ENCODE measurements around the gene LILRA1. TPM values are rescaled to one million over a fixed set of nuclear protein-coding genes. Genes with fewer than 3 reads are reported as not detected.

The LILRA1 gene
- total and polyA plus RNA-seq, 2 donors from 2014 or later = 0.43 to 2.2 TPM

DNA sequence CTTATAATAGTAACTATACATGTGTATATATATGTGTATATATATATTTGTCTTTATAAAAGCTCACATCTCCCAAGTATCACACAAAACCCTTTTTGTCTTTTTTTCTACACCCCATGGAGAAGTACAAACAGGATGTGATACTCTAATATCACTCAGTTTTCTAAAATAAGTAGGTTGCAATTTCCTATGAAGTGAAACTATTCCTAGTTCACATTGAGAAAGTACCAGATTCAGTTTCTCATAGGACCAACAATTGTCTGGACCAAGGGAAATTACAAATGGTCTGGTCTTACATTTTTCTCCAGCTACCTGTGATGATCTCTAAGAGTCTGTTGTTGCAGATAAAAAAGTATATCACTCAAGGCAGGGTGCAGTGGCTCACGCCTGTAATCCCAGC is 19.0 kb downstream of the LILRA1 start:
- intact Hi-C loops (cut with DNase I) = no loop called here
- TF ChIP-seq, protein P1, sequence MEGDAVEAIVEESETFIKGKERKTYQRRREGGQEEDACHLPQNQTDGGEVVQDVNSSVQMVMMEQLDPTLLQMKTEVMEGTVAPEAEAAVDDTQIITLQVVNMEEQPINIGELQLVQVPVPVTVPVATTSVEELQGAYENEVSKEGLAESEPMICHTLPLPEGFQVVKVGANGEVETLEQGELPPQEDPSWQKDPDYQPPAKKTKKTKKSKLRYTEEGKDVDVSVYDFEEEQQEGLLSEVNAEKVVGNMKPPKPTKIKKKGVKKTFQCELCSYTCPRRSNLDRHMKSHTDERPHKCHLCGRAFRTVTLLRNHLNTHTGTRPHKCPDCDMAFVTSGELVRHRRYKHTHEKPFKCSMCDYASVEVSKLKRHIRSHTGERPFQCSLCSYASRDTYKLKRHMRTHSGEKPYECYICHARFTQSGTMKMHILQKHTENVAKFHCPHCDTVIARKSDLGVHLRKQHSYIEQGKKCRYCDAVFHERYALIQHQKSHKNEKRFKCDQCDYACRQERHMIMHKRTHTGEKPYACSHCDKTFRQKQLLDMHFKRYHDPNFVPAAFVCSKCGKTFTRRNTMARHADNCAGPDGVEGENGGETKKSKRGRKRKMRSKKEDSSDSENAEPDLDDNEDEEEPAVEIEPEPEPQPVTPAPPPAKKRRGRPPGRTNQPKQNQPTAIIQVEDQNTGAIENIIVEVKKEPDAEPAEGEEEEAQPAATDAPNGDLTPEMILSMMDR (IDR thresholded peaks at IDR 0.05; ENCODE audit: borderline replicate concordance, extremely low read depth, insufficient read depth) = no peak
- Histone ChIP-seq H3K9me3 (ENCODE audit: control insufficient read depth in 2 of 3, insufficient read depth in 1 of 3, low read length in 3 of 3) (peaks cover 0 to 14% (median 5%) of the 10 kb centered on the region in 3 donors), H3K36me3 (ENCODE audit: control insufficient read depth in 2 of 3, insufficient read depth in 3 of 3, low read length in 3 of 3) (no peaks in the 10 kb centered on the region), H3K9ac (ENCODE audit: low read length in 3 of 3) (no peak overlapping the region), H3K27me3 (ENCODE audit: control insufficient read depth, insufficient read depth, low read length) (no peaks in the 10 kb centered on the region), H3K27ac (ENCODE audit: low read depth in 2 of 2, low read length in 2 of 2) (no peak overlapping the region), H3K4me1 (ENCODE audit: control insufficient read depth in 2 of 3, insufficient read depth in 2 of 3, low read depth in 1 of 3, low read length in 3 of 3) (no peaks in the 10 kb centered on the region), H3K4me3 (ENCODE audit: low read length in 3 of 3) (no peak overlapping the region)
- DNase-seq (no peak), FAIRE-seq (no peak)

DNA sequence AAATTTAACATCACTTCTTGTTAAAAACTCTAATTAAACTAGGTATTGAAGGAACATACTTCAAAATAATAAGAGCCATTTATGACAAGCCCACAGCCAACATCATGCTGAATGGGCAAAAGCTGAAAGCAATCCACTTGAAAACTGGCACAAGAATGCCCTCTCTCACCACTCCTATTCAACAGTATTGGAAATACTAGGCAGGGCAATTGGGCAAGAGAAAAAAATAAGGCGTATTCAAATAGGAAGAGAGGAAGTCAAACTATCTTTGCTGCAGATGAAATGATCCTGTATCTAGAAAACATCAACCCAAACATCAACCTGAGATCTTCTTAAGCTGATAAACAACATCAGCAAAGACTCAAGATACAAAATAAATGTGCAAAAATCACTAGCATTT is 21.3 kb downstream of the LILRA1 start:
- DNase-seq (no peak), FAIRE-seq (no peak)
- Histone ChIP-seq H3K27me3 (ENCODE audit: control insufficient read depth, insufficient read depth, low read length) (no peaks in the 10 kb centered on the region), H3K4me3 (ENCODE audit: low read length in 3 of 3) (no peak overlapping the region), H3K9me3 (ENCODE audit: control insufficient read depth in 2 of 3, insufficient read depth in 1 of 3, low read length in 3 of 3) (peaks cover 0 to 14% (median 5%) of the 10 kb centered on the region in 3 donors), H3K9ac (ENCODE audit: low read length in 3 of 3) (no peak overlapping the region), H3K4me1 (ENCODE audit: control insufficient read depth in 2 of 3, insufficient read depth in 2 of 3, low read depth in 1 of 3, low read length in 3 of 3) (no peaks in the 10 kb centered on the region), H3K27ac (ENCODE audit: low read depth in 2 of 2, low read length in 2 of 2) (no peak overlapping the region), H3K36me3 (ENCODE audit: control insufficient read depth in 2 of 3, insufficient read depth in 3 of 3, low read length in 3 of 3) (no peaks in the 10 kb centered on the region)
- TF ChIP-seq, protein P1 (IDR thresholded peaks at IDR 0.05; ENCODE audit: borderline replicate concordance, extremely low read depth, insufficient read depth) = no peak
- intact Hi-C loops (cut with DNase I) = no loop called here

DNA sequence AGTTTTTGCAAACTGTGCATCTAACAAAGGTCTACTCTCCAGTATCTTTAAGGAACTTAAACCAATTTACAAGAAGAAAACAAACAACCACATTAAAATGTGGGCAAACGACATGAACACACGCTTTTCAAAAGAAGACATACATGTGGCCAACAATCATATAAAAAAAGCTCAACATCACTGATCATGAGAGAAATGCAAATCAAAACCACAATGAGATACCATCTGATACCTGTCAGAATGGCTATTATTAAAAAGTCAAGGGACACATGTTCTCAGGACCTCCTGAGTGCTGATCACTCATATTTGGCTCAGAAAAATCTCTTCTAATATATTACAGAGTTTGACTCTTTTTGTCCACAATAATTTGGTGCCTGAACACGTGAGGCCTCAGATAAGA is 22.6 kb downstream of the LILRA1 start:
- no peaks in the 10 kb centered on the region for H3K4me1 ChIP-seq (ENCODE audit: control insufficient read depth in 2 of 3, insufficient read depth in 2 of 3, low read depth in 1 of 3, low read length in 3 of 3)
- H3K4me3 ChIP-seq (ENCODE audit: low read length in 3 of 3) = no peak overlapping the region
- TF ChIP-seq, protein P1 (IDR thresholded peaks at IDR 0.05; ENCODE audit: borderline replicate concordance, extremely low read depth, insufficient read depth) = no peak
- H3K27me3 ChIP-seq (ENCODE audit: control insufficient read depth, insufficient read depth, low read length) = no peaks in the 10 kb centered on the region
- H3K9me3 ChIP-seq (ENCODE audit: control insufficient read depth in 2 of 3, insufficient read depth in 1 of 3, low read length in 3 of 3) = peaks cover 0 to 5% (median 4%) of the 10 kb centered on the region in 3 donors
- no peaks in the 10 kb centered on the region for H3K36me3 ChIP-seq (ENCODE audit: control insufficient read depth in 2 of 3, insufficient read depth in 3 of 3, low read length in 3 of 3)
- DNase-seq (no peak), FAIRE-seq (no peak)
- H3K27ac ChIP-seq (ENCODE audit: low read depth in 2 of 2, low read length in 2 of 2) = no peak overlapping the region
- no peak overlapping the region for H3K9ac ChIP-seq (ENCODE audit: low read length in 3 of 3)
- intact Hi-C loops (cut with DNase I) = no loop called here

All from kidney (tissue), 14 donors.